ENCODE results near the gene BCR. TPM values are rescaled to one million over a fixed set of nuclear protein-coding genes. Genes with fewer than 3 reads are reported as not detected.
A peak's percentile ranks its signal among the peaks of the same experiment; 100 is the strongest.

Gene BCR
- total and polyA plus RNA-seq, 10 donors = 15.2 to 64.8 (median 50.7) TPM

GRCh38 chr22:23353004-23353403 is 172.7 kb downstream of the BCR start:
- Histone ChIP-seq H3K27ac (no peak overlapping the region), H3K9me3 (no peaks in the 10 kb centered on the region), H3K27me3 (replicated peaks in 1 of 7) (peaks cover 0 to 36% (median 5%) of the 10 kb centered on the region in 7 donors), H3K4me1 (peaks cover 0 to 11% (median 0%) of the 10 kb centered on the region in 6 donors), H3K4me3 (no peak overlapping the region), H3K36me3 (no peaks in the 10 kb centered on the region)
- TF ChIP-seq POLR2AphosphoS5 (IDR thresholded peaks at IDR 0.05) (no peak), CTCF (IDR thresholded peaks at IDR 0.05 in 8 of 11, conservative IDR thresholded peaks at IDR 0.05 in 3 of 11) (no peak), POLR2A (IDR thresholded peaks at IDR 0.05) (no peak)
- 50 to 78% (median 65%) methylated on average over 1 of the region's 1 CpG for WGBS, 5 donors
- intact Hi-C loops (cut with DNase I; ENCODE audit: low total_unique reads) = no loop called here
- DNase-seq = no peak

GRCh38 chr22:23353696-23354095 is 173.4 kb downstream of the BCR start:
- WGBS, 5 donors = 91 to 100% (median 97%) methylated on average over 1 of the region's 1 CpG
- Histone ChIP-seq H3K27ac (no peak overlapping the region), H3K36me3 (no peaks in the 10 kb centered on the region), H3K4me3 (no peak overlapping the region), H3K27me3 (replicated peaks in 1 of 7) (peaks cover 0 to 36% (median 5%) of the 10 kb centered on the region in 7 donors), H3K4me1 (peaks cover 0 to 11% (median 0%) of the 10 kb centered on the region in 6 donors), H3K9me3 (no peaks in the 10 kb centered on the region)
- no peak for DNase-seq
- intact Hi-C loops (cut with DNase I; ENCODE audit: low total_unique reads) = no loop called here
- TF ChIP-seq POLR2AphosphoS5 (IDR thresholded peaks at IDR 0.05) = no peak

GRCh38 chr22:23356094-23356493 is 175.8 kb downstream of the BCR start:
- WGBS, 5 donors = 68 to 83% (median 72%) methylated on average over 4 of the region's 4 CpGs
- TF ChIP-seq POLR2AphosphoS5 (IDR thresholded peaks at IDR 0.05) (no peak), POLR2A (IDR thresholded peaks at IDR 0.05) (no peak), CTCF (IDR thresholded peaks at IDR 0.05 in 8 of 11, conservative IDR thresholded peaks at IDR 0.05 in 3 of 11) (no peak)
- peaks cover 0 to 11% (median 0%) of the 10 kb centered on the region in 6 donors for H3K4me1 ChIP-seq
- intact Hi-C loops (cut with DNase I; ENCODE audit: low total_unique reads) = no loop called here
- H3K4me3 ChIP-seq = no peak overlapping the region
- no peaks in the 10 kb centered on the region for H3K36me3 ChIP-seq
- no peaks in the 10 kb centered on the region for H3K9me3 ChIP-seq
- DNase-seq = no peak
- peaks cover 0 to 45% (median 5%) of the 10 kb centered on the region in 7 donors for H3K27me3 ChIP-seq (replicated peaks in 1 of 7)
- H3K27ac ChIP-seq = no peak overlapping the region

- TF ChIP-seq POLR2AphosphoS5 (IDR thresholded peaks at IDR 0.05) (peak in 2 of 3 donors; percentile 72 to 78), POLR2A (IDR thresholded peaks at IDR 0.05) (no peak)
- Histone ChIP-seq H3K36me3 (no peaks in the 10 kb centered on the region), H3K4me1 (peaks cover 0 to 11% (median 0%) of the 10 kb centered on the region in 6 donors), H3K27me3 (replicated peaks in 1 of 7) (peaks cover 0 to 46% (median 5%) of the 10 kb centered on the region in 7 donors), H3K27ac (no peak overlapping the region), H3K4me3 (no peak overlapping the region), H3K9me3 (no peaks in the 10 kb centered on the region)
- 48 to 71% (median 64%) methylated on average over 14 of the region's 14 CpGs for WGBS, 5 donors
- intact Hi-C loops (cut with DNase I; ENCODE audit: low total_unique reads) = no loop called here
- peak; percentile 74 for DNase-seq
These were observed 176.7 kb downstream of the BCR start for GRCh38 chr22:23357053-23357452.

- peaks cover 0 to 46% (median 0%) of the 10 kb centered on the region in 7 donors for H3K27me3 ChIP-seq (replicated peaks in 1 of 7)
- H3K27ac ChIP-seq = no peak overlapping the region
- no peak overlapping the region for H3K4me3 ChIP-seq
- no peak for DNase-seq
- WGBS, 5 donors = 69 to 89% (median 73%) methylated on average over 5 of the region's 5 CpGs
- H3K9me3 ChIP-seq = no peaks in the 10 kb centered on the region
- H3K36me3 ChIP-seq = no peaks in the 10 kb centered on the region
- peaks cover 0 to 11% (median 0%) of the 10 kb centered on the region in 6 donors for H3K4me1 ChIP-seq
- TF ChIP-seq POLR2A (IDR thresholded peaks at IDR 0.05) (no peak), CTCF (IDR thresholded peaks at IDR 0.05 in 8 of 11, conservative IDR thresholded peaks at IDR 0.05 in 3 of 11) (no peak), POLR2AphosphoS5 (IDR thresholded peaks at IDR 0.05) (no peak)
- intact Hi-C loops (cut with DNase I; ENCODE audit: low total_unique reads) = no loop called here
These were observed 179.3 kb downstream of the BCR start for GRCh38 chr22:23359583-23360123.
